ENCODE results near the gene TMEM120B.

TMEM120B gene

DNA sequence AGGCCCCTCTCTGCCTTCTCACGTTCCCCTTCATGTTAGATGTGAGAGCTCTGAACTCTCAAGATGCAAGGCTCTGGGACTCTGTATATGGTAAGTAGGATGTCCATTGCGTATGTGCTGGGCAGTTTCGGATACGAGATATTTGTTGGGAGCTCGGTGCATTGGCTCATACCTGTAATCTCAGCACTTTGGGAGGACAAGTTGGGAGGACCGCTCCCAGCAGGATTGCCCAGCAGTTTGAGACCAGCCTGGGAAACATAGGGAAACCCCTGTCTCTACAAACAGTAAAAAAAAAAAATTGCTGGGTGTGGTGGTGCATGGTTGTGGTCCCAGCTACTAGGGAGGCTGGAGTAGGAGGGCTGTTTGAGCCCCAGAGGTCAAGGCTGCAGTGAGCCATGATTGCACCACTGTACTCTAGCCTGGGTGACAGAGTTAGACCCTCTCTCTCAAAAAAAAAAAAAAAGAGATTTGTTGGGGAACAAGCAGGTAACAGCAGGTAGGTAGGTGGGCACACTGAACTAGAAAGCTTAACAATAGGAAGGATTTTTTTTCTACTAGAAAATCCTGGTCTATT, 3.4 kb downstream of the TMEM120B start:
- no peak overlapping the region for H3K27ac ChIP-seq (ENCODE audit: extremely low read depth, low read depth, low read length)
- TF ChIP-seq ZNF776 (tag by site-specific recombination; IDR thresholded peaks at IDR 0.05; ENCODE audit: borderline replicate concordance) (no peak), ZXDB (tag by site-specific recombination; IDR thresholded peaks at IDR 0.05) (no peak), ZBTB1 (tag by site-specific recombination; IDR thresholded peaks at IDR 0.05) (no peak), SCRT2 (tag by site-specific recombination; IDR thresholded peaks at IDR 0.05) (no peak), KLF16 (tag by site-specific recombination; IDR thresholded peaks at IDR 0.05) (no peak), ZEB2 (tag by site-specific recombination; IDR thresholded peaks at IDR 0.05) (no peak), ZNF670 (tag by site-specific recombination; IDR thresholded peaks at IDR 0.05; ENCODE audit: low read depth) (no peak), ZNF350 (tag by site-specific recombination; IDR thresholded peaks at IDR 0.05) (no peak), ZNF623 (tag by site-specific recombination; IDR thresholded peaks at IDR 0.05) (no peak), ZNF366 (tag by site-specific recombination; conservative IDR thresholded peaks at IDR 0.05) (no peak), ZNF132 (tag by site-specific recombination; IDR thresholded peaks at IDR 0.05; ENCODE audit: borderline replicate concordance) (no peak), ZNF423 (tag by site-specific recombination; IDR thresholded peaks at IDR 0.05) (no peak), ZFP3 (tag by site-specific recombination; IDR thresholded peaks at IDR 0.05; ENCODE audit: low read depth) (no peak)
- TF ChIP-seq, protein P1, sequence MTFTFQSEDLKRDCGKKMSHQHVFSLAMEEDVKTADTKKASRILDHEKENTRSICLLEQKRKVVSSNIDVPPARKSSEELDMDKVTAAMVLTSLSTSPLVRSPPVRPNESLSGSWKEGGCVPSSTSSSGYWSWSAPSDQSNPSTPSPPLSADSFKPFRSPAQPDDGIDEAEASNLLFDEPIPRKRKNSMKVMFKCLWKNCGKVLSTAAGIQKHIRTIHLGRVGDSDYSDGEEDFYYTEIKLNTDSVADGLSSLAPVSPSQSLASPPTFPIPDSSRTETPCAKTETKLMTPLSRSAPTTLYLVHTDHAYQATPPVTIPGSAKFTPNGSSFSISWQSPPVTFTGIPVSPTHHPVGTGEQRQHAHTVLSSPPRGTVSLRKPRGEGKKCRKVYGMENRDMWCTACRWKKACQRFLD (tag by site-specific recombination; IDR thresholded peaks at IDR 0.05), result no peak
- TF ChIP-seq, protein P2, sequence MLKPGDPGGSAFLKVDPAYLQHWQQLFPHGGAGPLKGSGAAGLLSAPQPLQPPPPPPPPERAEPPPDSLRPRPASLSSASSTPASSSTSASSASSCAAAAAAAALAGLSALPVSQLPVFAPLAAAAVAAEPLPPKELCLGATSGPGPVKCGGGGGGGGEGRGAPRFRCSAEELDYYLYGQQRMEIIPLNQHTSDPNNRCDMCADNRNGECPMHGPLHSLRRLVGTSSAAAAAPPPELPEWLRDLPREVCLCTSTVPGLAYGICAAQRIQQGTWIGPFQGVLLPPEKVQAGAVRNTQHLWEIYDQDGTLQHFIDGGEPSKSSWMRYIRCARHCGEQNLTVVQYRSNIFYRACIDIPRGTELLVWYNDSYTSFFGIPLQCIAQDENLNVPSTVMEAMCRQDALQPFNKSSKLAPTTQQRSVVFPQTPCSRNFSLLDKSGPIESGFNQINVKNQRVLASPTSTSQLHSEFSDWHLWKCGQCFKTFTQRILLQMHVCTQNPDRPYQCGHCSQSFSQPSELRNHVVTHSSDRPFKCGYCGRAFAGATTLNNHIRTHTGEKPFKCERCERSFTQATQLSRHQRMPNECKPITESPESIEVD (tag by site-specific recombination; IDR thresholded peaks at IDR 0.05), result no peak
- TF ChIP-seq, protein P3, sequence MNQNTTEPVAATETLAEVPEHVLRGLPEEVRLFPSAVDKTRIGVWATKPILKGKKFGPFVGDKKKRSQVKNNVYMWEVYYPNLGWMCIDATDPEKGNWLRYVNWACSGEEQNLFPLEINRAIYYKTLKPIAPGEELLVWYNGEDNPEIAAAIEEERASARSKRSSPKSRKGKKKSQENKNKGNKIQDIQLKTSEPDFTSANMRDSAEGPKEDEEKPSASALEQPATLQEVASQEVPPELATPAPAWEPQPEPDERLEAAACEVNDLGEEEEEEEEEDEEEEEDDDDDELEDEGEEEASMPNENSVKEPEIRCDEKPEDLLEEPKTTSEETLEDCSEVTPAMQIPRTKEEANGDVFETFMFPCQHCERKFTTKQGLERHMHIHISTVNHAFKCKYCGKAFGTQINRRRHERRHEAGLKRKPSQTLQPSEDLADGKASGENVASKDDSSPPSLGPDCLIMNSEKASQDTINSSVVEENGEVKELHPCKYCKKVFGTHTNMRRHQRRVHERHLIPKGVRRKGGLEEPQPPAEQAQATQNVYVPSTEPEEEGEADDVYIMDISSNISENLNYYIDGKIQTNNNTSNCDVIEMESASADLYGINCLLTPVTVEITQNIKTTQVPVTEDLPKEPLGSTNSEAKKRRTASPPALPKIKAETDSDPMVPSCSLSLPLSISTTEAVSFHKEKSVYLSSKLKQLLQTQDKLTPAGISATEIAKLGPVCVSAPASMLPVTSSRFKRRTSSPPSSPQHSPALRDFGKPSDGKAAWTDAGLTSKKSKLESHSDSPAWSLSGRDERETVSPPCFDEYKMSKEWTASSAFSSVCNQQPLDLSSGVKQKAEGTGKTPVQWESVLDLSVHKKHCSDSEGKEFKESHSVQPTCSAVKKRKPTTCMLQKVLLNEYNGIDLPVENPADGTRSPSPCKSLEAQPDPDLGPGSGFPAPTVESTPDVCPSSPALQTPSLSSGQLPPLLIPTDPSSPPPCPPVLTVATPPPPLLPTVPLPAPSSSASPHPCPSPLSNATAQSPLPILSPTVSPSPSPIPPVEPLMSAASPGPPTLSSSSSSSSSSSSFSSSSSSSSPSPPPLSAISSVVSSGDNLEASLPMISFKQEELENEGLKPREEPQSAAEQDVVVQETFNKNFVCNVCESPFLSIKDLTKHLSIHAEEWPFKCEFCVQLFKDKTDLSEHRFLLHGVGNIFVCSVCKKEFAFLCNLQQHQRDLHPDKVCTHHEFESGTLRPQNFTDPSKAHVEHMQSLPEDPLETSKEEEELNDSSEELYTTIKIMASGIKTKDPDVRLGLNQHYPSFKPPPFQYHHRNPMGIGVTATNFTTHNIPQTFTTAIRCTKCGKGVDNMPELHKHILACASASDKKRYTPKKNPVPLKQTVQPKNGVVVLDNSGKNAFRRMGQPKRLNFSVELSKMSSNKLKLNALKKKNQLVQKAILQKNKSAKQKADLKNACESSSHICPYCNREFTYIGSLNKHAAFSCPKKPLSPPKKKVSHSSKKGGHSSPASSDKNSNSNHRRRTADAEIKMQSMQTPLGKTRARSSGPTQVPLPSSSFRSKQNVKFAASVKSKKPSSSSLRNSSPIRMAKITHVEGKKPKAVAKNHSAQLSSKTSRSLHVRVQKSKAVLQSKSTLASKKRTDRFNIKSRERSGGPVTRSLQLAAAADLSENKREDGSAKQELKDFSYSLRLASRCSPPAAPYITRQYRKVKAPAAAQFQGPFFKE (tag by site-specific recombination; IDR thresholded peaks at IDR 0.05; ENCODE audit: borderline replicate concordance), result no peak
- peaks cover 0 to 5% of the 10 kb centered on the region in 2 experiments; a peak in 1 of 3 replicates for H3K36me3 ChIP-seq (ENCODE audit: control insufficient read depth in 2 of 2, insufficient read depth in 1 of 2, low read length in 2 of 2)
- H3K4me1 ChIP-seq (ENCODE audit: control insufficient read depth, insufficient read depth, low read length), result no peaks in the 10 kb centered on the region
- ChIA-PET CTCF (interaction anchor here (1.4 kb wide), 1 partner anchor 57 kb away, joined by 7 read pairs; no protein-coding TSS in a partner anchor), POLR2A (interaction anchor here (0.6 to 1.6 kb wide), 3 partner anchors 29 to 46 kb away, joined by 3 read pairs; no protein-coding TSS in a partner anchor)
- H3K9me3 ChIP-seq (ENCODE audit: control insufficient read depth, insufficient read depth, low read depth, low read length), result no peaks in the 10 kb centered on the region
- H3K4me3 ChIP-seq (ENCODE audit: low read depth, low read length), result no peak overlapping the region

All from HEK293 (cell line).